ENCODE measurements around the gene RRM2. TPM values are rescaled to one million over a fixed set of nuclear protein-coding genes. Genes with fewer than 3 reads are reported as not detected.

RRM2 gene
- total and polyA plus RNA-seq, 2 of the 4 experiments (the other 2 are of a cell fraction), result 53.6 to 68.5 TPM

DNA sequence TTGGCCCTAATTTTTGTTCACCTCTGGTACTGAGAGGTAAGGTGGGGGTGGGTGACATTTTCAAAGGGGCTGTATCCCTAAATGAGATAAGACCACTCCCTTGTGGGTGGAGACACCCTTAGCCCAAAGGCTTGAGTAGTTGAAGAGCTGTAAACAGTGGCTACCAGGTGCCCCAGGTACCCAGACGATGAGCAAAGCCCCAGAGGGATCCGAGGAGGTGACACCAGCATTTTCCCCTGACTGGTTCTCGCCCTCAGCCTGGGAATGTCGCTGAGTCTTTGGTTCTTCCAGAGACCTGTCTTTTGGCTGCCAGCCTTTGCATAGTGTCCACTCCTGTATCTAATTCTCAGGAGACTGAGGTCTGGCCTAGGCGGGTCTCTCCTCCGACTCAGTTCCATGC is 36.5 kb downstream of the RRM2 start:
- Histone ChIP-seq H4K20me1 (ENCODE audit: insufficient read depth, low read length) (no peaks in the 10 kb centered on the region), H3K4ac (ENCODE audit: low read depth, low read length) (no peak overlapping the region), H3K4me1 (ENCODE audit: control insufficient read depth, insufficient read depth, low read length) (no peaks in the 10 kb centered on the region), H3K79me1 (ENCODE audit: low read depth in 1 of 2, low read length in 2 of 2) (no peaks in the 10 kb centered on the region), H3K9ac (ENCODE audit: low read depth, low read length) (no peak overlapping the region), H3K14ac (replicated peaks; ENCODE audit: low read depth, low read length) (no peak overlapping the region), H2AFZ (replicated peaks; ENCODE audit: low read length, poor library complexity) (no peak overlapping the region), H3K36me3 (ENCODE audit: control insufficient read depth, insufficient read depth, low read length) (no peaks in the 10 kb centered on the region), H4K91ac (ENCODE audit: insufficient read depth, low read depth, low read length) (no peak overlapping the region), H4K8ac (ENCODE audit: low read depth in 2 of 2, low read length in 2 of 2) (no peak overlapping the region), H2BK15ac (ENCODE audit: low read depth, low read length) (no peak overlapping the region), H3K56ac (ENCODE audit: extremely low read depth, insufficient read depth, low read length) (no peak overlapping the region), H2BK20ac (ENCODE audit: low read depth, low read length) (no peak overlapping the region), H2AK9ac (replicated peaks; ENCODE audit: low read depth, low read length, poor library complexity) (no peak overlapping the region), H3K27me3 (ENCODE audit: control insufficient read depth, insufficient read depth, low read length) (no peaks in the 10 kb centered on the region), H4K5ac (ENCODE audit: low read depth, low read length) (no peak overlapping the region), H3K9me3 (ENCODE audit: control insufficient read depth, insufficient read depth, low read length) (no peaks in the 10 kb centered on the region), H2BK5ac (ENCODE audit: low read depth, low read length, poor library complexity, severe bottlenecking) (no peak overlapping the region), H3K4me3 (ENCODE audit: insufficient read depth, low read depth, low read length) (no peak overlapping the region), H3K27ac (ENCODE audit: insufficient read depth, low read length) (no peak overlapping the region), H3K9me1 (ENCODE audit: insufficient read depth, low read length) (no peaks in the 10 kb centered on the region), H3K23ac (ENCODE audit: low read depth, low read length) (no peak overlapping the region), H2BK120ac (ENCODE audit: low read depth, low read length) (no peak overlapping the region), H3K4me2 (ENCODE audit: low read depth, low read length) (no peak overlapping the region), H2AK5ac (ENCODE audit: low read depth, low read length) (no peak overlapping the region), H3K18ac (ENCODE audit: low read depth, low read length) (no peak overlapping the region)
- TF ChIP-seq SMC3 (IDR thresholded peaks at IDR 0.05; ENCODE audit: low read depth, low read length) (no peak), RAD21 (IDR thresholded peaks at IDR 0.05; ENCODE audit: low read length) (no peak), MAZ (IDR thresholded peaks at IDR 0.05; ENCODE audit: borderline replicate concordance, low read depth, low read length) (no peak), NFE2L2 (IDR thresholded peaks at IDR 0.05; ENCODE audit: low read depth, low read length) (no peak), RCOR1 (IDR thresholded peaks at IDR 0.05; ENCODE audit: insufficient replicate concordance, low read length) (no peak), FOS (IDR thresholded peaks at IDR 0.05; ENCODE audit: low read depth, low read length) (no peak), MXI1 (IDR thresholded peaks at IDR 0.05; ENCODE audit: borderline replicate concordance, low read depth, low read length) (no peak), CEBPB (IDR thresholded peaks at IDR 0.05; ENCODE audit: low read depth, low read length) (no peak), POLR2A (IDR thresholded peaks at IDR 0.05; ENCODE audit: low read depth, low read length) (no peak)
- no peak for DNase-seq
- no TSS peak for BruUV-seq (replicated peaks)
- ChIA-PET POLR2A (ENCODE audit: unreplicated experiment) (no interaction called here), CTCF (no interaction called here)
- no peak for ATAC-seq (ENCODE audit: low read depth)
- intact Hi-C loops (cut with micrococcal nuclease), result no loop called here
- in situ Hi-C loops (cut with MboI; ENCODE audit: low sequenced_read_pairs), result no loop called here
- dilution Hi-C loops (cut with HindIII; ENCODE audit: low sequenced_read_pairs, unreplicated experiment), result no loop called here
- 95% methylated on average over 4 of the region's 6 CpGs; no CpG with 5 or more reads in 1 of the 2 experiments for WGBS, 2 experiments (ENCODE audit: extremely low coverage in 2 of 2, insufficient read length in 1 of 2)
